HG03521 (cell line): Measurements from ENCODE around the gene GJC2.
"Not testable (repeated sequence)": the region's sequence is repeated elsewhere in the genome, so short reads cannot be mapped to it uniquely, and the experiment has no call there.

ENCODE experiments used
- ATAC-seq: cut with Tn5 transposase; IDR thresholded peaks from one replicate; pipeline ENCODE4 v1.9.1; 2021; ENCODE audit warnings: mild to moderate bottlenecking, moderate library complexity; ENCODE audit not compliant: unreplicated experiment

The GJC2 gene

DNA sequence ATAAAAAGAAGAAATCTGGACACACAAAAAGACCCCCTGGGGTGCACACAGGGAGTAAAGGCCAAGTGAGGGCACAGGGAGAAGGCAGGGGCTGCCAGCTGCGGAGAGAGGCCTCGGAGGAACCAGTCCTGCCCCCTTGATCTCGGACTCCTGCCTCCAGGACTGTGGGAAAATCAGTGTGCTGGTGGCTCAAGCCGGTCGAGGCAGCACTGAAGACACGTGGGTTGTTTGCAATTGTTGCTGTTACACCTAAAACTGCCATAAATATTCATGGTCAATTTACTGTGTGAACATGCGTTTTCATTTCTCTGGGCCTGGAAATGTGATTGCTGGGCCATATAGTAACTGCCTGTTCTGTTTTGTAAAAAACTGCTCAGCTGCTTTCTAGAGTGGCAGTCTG is 34.4 kb downstream of the GJC2 start:
- ATAC-seq, result no peak

DNA sequence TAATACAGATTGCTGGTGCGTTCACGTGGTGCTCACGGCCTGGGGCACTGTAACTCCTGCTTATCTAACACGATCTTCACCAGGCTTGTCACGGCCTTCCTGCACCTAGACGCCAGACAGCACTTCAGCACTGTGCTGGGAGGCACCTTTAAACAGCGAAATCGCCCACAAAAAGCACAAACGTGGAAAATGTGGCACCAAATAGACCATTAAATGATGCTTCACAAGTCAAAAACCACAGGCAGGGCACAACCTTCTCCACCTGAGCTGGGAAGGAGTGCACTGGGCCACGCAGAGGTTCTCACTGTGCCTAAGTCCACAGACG is 35.9 kb downstream of the GJC2 start:
- ATAC-seq, result no peak

DNA sequence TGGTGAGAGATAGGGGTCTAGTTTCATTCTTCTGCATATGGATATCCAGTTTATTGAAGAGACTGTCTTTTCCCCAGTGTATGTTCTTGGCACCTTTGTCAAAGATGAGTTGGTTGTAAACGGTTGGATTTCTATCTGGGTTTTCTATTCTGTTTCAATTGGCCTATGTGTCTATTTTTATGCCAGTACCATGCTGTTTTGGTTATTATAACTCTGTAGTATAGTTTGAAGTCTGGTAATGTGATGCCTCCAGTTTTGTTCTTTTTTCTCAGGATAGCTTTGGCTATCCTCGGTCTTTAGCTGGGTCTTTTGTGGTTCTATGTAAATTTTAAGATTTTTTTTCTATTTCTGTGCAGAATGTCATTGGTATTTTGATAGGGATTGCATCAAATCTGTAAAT is 38.5 kb downstream of the GJC2 start:
- not testable (repeated sequence) for ATAC-seq

DNA sequence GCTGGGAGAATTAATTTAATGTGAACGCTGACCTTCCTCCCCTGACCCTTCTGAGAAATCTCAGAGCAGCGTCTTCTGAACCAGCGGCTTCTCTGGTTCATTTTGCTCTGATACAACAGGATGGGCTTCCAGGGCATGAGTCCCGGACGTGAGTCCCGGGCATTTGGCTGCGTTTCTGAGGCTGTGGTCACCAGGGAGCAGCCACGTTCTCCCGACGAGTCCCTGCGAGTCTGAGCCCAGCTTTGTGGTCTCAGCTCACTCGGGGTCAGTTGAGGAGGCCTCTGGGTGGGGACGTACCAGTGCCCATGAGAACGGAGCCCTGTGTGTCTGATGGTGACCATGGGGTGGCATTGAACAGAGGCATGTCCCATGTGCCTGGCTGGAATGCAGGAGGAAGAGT is 40.5 kb downstream of the GJC2 start:
- ATAC-seq, result no peak

DNA sequence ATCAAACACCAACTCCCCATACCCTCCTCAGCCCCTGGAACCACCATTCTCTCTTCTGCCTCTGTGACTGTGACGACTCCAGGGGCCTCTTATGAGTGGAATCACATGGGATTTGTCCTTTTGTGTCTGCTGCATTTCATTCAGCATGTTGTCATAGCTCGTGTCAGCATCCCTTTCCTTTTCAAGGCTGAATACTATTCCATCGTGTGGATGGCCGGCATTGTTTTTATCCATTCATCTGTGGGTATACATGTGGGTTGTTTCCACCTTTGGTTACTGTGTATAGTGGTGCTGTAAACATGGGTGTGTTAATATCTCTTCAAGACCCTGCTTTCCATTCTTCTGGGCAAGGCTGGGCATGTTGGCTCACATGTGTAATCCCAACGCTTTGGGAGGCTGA is 41.0 kb downstream of the GJC2 start:
- ATAC-seq, result no peak

DNA sequence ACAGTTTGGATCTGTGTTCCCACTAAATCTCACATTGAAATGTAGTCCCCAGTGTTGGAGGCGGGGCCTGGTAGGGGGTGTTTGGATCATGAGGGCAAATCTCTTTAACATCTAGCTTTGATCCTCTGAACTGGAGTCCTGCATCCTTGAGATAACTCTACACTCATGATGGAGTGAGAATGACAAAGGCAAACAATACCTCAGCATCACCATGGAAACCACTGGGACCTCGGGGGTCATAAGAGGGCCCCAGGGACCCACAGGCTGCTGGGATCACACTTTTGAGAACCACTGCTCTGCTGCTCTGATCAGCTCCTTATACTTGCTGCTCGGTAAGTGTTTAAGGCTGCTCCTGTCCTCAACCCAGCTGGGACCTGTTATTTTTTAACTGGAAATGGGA is 44.7 kb downstream of the GJC2 start:
- ATAC-seq, result no peak

DNA sequence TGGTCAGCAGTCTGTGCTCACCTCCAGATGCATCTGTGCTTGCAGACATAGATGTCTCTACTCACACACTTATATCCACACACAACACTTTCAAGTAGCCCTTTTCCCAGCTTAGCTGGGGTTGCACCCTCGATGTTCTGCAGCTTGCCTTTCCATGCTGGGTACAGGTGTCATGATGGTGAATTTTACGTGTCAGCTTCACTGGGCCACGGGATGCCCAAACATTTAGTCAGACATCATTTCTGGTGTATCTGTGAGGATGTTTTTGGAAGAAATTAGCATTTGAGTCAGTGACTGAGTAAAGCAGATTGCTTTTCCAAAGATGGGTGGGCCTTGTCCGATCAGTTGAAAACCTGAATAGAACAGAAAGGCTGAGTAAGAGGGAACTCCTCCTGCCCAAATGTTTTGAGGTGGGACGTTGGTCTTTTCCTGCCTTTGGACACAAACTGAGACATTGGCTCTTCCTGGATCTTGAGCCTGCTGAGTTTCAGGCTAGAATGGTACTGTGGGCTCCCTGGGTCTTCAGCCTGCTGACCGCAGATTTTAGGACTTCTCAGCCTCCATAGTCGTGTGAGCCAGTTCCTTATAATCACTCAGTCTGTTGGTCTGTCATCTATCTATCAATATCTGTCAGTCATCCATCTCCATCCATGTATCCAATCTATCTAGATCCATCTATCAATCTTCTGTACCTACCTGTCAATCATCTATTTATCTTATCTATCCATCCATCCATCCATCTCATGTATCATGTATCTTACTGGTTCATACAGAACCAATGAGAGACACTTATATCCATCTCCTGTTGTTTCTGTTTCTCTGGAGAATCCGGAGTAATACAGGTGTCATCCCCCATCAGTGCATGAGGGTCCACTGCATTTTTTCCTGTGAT is 45.4 kb downstream of the GJC2 start:
- no peak for ATAC-seq

DNA sequence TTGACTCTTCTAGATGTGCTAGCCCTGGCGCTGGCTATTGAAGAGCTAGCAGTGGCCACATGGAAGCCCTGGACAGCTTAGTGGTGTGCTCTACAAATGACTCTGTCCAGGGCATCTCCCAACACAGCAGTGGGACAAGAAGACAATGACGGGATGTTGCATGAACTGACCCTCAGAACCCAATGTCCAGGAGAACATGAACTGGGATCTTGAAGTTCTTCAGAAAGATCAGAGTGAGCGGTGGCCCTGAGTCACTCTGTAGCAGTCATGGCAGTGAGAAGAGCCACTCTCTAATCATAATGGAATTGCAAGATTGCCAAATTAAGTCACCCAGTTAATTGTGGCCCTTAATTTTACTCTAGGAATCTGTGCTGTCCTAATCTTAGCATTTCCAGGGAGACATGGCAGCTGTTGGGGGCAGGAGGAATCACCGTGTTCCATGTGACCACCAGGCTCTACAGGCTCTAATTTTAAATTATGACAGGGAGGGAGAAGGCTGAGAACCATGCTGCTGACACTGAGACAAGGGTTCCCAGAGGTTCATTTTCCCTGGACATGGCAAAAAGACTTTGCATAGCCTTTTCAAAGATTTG is 47.9 kb downstream of the GJC2 start:
- ATAC-seq, result no peak

DNA sequence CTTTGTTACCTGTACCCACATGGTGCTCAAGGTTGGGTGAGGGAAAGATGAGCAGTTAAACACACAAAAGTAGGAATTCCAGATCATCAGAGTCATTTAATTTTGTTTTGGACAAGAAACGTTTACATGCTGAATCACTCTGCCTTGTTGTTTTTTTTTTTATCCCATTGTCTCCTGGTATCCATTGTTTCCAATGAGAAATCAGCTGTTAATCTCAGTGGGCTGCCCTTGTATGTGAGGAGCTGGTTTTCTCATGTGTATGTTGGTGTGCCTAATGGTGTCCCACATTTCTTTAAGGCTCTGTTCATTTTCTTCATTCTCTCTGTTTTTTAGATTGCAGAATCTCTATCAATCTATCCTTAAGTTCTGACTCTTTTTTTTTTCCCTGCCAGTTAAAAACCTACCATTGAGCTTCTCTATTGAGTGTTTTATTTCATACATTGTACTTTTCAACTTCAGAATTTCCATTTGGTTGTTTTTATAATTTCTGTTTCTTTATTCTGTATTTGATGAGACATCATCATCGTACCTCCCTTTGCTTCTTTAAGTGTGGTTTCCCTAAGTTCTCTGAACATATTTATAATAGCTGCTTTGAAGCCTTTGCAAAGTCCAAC is 49.4 kb downstream of the GJC2 start:
- ATAC-seq, result no peak

DNA sequence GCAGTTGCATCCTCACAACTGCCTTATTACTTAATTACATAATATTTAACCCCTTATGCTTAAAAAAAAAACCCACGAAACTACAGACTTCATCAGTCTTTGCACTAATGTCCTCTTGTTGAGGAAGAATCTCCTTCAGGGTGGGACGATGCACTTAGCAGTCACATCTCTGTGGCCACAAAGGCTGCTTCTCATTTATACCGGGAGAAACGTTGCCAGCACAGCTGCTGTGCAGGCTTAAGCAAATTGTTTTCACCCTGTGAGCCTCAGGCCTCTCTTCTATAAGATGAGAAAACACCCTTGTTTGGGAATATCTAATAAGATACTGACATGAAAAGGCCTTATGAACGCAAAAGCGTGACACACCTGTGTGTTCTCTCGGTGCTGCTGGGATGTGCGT is 55.2 kb downstream of the GJC2 start:
- ATAC-seq, result no peak

DNA sequence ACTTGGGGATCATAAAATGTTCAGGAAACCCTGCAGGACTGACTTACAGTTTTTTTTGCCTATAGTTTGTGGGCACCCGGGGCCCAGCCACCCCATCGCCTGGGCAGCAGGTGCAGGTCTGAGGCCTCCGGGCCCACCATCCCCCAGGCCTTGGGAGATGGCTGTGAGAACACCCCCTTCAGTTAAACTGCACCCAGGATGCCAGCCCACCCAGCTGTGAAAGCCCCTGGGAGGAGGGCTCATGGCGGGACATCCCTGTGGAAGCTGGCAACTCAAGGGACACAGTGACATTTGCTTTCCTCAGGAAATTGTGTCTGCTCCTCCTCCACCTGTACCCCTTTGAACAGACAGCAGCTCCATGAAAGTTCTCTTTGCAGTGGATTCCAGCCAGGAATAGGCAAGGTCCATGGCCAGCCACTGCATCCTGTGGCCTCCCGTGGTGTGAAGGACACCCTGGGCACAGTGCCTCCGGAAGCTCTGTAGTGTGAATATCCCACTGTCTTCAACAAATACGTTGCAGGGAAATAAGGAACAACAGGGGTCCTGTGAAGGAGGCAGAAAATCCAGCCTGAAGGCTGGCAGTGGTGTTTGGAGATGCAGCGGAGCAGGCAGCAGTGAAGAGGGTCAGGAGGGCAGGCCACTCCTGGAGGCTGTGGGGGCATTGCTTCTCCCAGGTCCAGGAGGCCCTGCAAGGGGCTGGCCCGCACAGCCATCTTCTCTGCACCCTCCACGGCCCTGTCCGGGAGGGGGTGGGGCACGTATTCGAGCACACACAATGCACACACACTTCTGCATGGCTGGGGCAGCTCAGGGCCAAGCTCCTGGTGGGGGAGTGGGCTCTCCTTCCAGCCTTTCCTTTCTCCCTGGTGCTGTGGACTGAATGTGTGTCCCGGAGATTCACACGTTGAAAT is 56.1 kb downstream of the GJC2 start:
- no peak for ATAC-seq

DNA sequence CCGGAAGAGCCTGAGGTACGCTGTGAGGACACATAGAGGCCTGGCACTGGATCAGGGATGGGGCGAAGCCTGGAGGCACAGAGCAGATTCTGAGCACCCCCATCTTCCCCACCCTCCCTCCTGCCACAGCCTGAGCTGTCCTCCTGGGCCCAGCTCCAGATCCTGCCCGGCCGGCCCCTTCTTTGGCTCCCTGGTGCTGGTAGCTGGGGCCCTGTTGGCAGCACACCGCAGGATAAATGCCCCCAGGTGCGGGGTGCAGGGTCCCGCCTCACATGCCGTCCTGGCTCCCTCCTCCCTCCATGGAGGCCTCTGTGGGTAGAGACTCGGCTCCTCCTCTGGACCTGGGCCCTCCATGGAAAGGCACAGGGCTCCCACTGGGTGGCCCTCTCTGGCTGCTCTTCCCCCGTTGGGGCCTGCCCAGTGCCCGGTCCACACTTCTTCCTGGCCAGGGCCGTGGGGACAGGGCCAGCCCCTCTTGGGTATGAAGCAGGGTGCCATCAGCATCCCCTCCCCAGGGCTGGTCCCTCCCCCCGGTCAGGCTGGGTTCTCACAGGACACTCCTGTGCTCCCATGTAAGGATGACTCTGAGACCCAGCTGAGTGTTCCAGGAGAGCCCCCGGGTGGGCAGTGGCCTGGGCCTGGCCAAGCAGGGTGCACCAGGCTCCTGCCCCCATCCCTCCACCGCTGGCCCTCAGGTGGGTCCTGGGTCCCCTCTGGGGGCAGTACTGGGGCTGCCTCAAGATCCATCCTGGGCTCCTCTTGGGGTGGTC is 57.0 kb downstream of the GJC2 start:
- ATAC-seq, result no peak

DNA sequence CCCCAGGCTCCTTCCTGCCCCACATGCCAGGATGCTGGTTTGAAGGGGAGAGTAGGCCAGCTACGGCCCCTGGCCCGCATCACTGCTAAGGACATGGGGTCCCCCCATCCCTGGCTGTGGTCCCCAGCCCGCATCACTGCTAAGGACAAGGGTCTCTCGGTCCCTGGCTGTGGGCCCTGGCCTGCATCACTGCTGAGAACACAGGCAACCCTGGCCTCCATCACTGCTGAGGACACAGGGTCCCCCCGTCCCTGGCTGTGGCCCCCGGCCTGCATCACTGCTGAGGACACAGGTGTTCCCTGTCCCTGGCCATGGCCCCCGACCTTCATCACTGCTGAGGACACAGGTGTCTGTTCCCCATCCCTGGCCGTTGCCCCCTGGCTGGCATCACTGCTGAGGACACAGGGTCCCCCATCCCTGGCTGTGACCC is 57.7 kb downstream of the GJC2 start:
- ATAC-seq, result no peak

DNA sequence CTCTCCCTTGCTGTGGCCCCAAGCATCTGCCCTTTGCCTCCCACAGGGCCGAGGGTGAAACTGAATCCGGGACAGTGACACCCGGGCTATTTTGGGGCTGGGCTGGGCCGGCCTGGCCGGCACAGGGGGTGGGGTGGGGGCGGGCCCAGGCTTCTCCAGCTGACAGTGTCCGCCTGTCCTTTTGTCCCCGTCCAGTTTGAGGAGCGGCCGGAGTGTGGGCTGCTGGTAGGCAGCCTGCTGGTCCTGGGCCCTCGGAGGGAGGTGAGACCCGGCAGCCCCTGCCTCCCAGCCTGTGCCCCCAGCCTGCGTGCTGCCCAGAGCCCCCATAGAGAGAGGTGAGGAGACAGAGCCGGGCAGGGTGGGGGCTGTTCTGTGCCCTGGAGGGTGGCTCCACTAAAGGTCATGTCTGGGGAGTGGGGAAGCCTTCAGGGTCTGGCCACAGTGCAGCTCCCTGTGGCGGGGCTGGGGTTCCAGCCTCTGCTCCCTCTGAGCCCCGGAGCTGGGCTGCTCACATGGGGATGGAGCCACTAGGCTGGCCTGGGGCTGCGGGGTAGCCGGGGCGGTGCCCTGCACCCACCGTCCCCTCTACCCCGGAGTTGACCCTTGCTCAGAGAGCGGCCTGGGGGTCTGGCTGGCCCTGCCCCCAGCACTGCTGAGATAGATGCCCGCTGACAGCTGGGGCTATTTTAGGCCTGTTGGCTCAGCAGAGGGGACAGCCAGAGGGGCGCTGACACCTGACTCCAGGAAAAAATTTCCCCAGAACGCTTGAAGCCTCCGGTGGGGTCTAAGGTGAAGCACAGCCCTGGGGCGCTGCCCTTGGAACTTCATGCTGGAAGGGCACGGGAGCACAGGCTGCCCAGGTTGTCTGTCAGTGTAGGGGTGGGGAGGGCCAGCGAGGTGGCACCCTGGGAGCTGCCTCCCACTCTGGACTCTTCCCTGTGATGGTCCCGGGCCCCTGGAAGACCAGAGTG is 58.4 kb downstream of the GJC2 start, which contains the start of gene OBSCN:
Gene OBSCN (plus strand): TSS at position 194 of the 971 bp plus-strand sequence. CDS start 3,740 bp downstream, outside the sequence.
- no peak for ATAC-seq

DNA sequence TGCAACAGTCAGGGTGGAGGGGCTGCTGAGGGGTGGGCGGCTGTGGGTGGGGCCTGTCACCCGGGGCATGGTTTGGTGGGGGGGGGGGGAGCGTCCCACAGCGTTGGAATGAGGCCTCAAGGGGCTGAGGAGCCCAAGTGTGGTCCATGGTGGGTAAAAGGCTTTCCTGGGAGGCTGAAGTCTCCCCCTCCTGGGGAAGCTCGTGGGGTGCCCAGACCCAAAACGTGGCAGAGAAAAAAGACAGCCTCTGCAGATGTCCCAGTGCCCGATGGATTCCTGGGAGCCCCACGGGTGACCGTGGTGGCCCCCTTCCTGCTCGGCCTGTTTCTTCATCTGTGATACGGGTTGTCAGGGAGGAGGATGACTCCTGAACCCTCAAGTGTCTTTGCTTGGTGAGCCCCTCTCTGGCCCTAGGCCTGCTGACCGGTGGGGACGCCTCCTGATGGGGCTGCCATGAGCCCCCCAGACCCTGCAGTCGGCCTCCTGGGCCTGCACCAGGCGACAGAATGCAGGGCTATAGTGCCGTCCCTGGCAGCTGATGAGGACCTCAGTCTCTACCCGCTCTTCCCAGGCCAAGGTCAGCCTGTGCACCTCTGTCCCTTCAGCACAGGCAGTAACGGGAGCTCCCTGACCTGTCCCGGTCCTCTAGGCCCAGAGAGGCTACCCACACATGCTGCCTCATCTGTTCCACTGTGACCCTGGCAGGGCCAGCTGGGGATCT is 59.3 kb downstream of the GJC2 start:
- no peak for ATAC-seq
